GM18511 (cell line): ENCODE data around the gene IQGAP2.

Experiments
- ATAC-seq: cut with Tn5 transposase; IDR thresholded peaks from one replicate; pipeline ENCODE4 v1.9.1; 2021; ENCODE audit warnings: mild to moderate bottlenecking, moderate library complexity; ENCODE audit not compliant: unreplicated experiment

IQGAP2 gene

GRCh38 chr5:76682387-76682786 lies 279.3 kb downstream of the IQGAP2 start:
- ATAC-seq = no peak

GRCh38 chr5:76683816-76684731 lies 281.0 kb downstream of the IQGAP2 start:
- no peak for ATAC-seq

GRCh38 chr5:76684756-76685519 lies 281.9 kb downstream of the IQGAP2 start:
- no peak for ATAC-seq

- ATAC-seq = no peak
Observed at GRCh38 chr5:76685704-76686103, 282.6 kb downstream of the IQGAP2 start.

- no peak for ATAC-seq
Observed at GRCh38 chr5:76688212-76688611, 285.1 kb downstream of the IQGAP2 start.

GRCh38 chr5:76688836-76689235 lies 285.8 kb downstream of the IQGAP2 start:
- no peak for ATAC-seq

GRCh38 chr5:76689321-76690036 lies 286.4 kb downstream of the IQGAP2 start:
- ATAC-seq = no peak

GRCh38 chr5:76690037-76690679 lies 287.1 kb downstream of the IQGAP2 start:
- ATAC-seq = no peak

GRCh38 chr5:76690704-76691466 lies 287.8 kb downstream of the IQGAP2 start:
- no peak for ATAC-seq

GRCh38 chr5:76691467-76692273 lies 288.6 kb downstream of the IQGAP2 start:
- no peak for ATAC-seq

- no peak for ATAC-seq
Observed at GRCh38 chr5:76692274-76692540, 289.1 kb downstream of the IQGAP2 start.

GRCh38 chr5:76692651-76693050 lies 289.6 kb downstream of the IQGAP2 start:
- ATAC-seq = no peak

- ATAC-seq = no peak
Observed at GRCh38 chr5:76693141-76693540, 290.1 kb downstream of the IQGAP2 start.

GRCh38 chr5:76694317-76694716 lies 291.2 kb downstream of the IQGAP2 start:
- ATAC-seq = no peak

- ATAC-seq = no peak
Observed at GRCh38 chr5:76695346-76695745, 292.3 kb downstream of the IQGAP2 start.

GRCh38 chr5:76696251-76696650 lies 293.2 kb downstream of the IQGAP2 start:
- ATAC-seq = no peak

- no peak for ATAC-seq
Observed at GRCh38 chr5:76697670-76698069, 294.6 kb downstream of the IQGAP2 start.

GRCh38 chr5:76700571-76700970 lies 297.5 kb downstream of the IQGAP2 start:
- ATAC-seq = no peak

- no peak for ATAC-seq
Observed at GRCh38 chr5:76701298-76701697, 298.2 kb downstream of the IQGAP2 start.

GRCh38 chr5:76703707-76704106 lies 300.6 kb downstream of the IQGAP2 start:
- no peak for ATAC-seq
